NCI-H187 treated with DMSO at 0.1 percent for 48 hours (cell line): ENCODE measurements around the gene EPHA8.

Experiments used
- DNase-seq: peaks from one replicate; lab custom pipeline; 2025; lab: John Stamatoyannopoulos, UW

EPHA8 gene

GRCh38 chr1:22562584-22563583 lies at the start of gene EPHA8:
TSS of gene EPHA8 (plus strand) at chr1:22563489. CDS start at chr1:22563636, 147 bp downstream.
- DNase-seq = no peak

DNA sequence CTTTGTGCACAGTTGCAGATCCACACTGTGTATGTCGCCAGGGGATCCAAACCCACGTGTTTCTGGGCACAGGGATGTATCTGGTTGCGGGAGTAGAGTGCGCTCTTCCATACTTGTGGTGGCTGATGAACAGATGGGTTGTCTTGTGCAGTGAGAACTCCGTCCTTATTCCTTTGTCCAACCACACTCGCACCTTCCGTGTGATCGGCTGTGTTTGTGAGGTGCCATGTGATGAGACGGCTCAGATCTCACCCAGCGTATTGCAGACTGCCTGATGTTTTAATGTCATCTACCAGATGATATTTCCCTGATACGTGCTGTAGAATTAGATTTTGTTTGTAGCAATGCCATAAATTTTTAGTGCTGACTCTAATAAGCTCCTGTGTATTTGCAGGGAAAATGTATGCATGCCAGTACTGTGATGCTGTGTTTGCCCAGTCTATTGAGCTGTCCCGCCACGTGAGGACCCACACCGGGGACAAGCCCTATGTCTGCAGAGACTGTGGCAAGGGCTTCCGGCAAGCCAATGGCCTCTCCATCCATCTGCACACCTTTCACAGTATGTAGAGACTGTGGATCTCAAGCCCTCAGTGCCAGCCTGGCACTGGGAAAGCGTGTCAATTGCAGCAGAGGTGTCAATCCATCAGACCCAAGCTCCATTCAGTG lies 46.2 kb upstream of the EPHA8 start:
- DNase-seq = no peak

DNA sequence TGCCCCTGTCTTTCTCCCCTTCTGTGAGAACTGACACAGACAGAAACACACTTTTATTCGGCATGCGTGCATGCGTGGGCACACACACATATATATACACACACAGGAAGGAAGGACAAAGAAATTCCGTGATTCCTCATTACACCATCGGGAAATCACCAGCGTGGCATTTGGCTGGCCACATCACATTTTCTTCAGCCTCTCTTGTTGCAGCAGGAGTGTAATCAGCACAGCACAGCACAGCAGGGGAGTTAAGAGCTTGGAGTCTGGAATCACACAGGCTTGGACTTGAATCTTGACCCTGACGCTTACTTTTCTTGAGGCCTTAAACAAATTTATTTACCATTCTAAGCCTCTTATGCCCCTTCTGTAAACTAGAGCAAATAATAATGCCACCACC lies 45.3 kb upstream of the EPHA8 start:
- no peak for DNase-seq

DNA sequence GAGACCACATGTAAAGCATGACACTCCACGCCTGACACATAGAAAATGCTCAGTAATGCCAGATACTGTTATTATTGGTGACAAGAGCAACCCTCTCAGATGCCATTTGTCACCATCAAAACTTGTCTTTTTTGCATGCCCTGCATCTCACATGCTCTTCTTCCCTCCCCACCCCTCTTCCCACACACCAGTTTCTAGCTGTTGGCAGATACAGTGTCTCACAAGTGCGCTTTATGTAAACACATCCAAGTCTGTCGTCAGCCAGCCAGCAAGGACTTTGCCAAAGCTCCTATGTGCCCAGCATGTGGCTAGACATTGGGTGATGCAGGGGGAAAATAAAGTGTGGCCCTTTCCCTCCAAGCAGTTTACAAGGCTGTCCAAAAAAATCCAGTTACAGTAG lies 44.9 kb upstream of the EPHA8 start:
- no peak for DNase-seq

GRCh38 chr1:22520871-22521270 lies 42.4 kb upstream of the EPHA8 start:
- DNase-seq = no peak

DNA sequence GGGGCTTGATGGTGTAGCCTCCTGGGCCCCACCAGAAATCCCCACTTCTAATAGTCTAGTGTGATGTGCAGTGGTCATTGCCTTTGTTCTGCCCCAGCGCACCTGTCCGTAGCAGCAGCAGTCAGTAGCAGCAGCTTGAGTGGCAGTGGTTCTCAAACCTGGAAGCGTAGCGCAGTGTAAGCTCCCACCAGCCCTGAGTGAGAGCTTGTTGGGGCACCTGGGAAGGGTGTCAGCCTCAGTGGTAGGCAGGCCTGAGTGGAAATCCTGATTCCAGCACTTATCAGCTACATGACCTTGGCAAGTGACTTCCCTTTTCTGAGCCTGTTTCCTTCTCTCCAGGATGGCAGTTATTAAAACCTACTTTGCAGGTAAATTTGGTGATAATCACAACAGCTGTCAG lies 41.6 kb upstream of the EPHA8 start:
- no peak for DNase-seq

- no peak for DNase-seq
Measured at GRCh38 chr1:22522221-22522743, 41.0 kb upstream of the EPHA8 start.

DNA sequence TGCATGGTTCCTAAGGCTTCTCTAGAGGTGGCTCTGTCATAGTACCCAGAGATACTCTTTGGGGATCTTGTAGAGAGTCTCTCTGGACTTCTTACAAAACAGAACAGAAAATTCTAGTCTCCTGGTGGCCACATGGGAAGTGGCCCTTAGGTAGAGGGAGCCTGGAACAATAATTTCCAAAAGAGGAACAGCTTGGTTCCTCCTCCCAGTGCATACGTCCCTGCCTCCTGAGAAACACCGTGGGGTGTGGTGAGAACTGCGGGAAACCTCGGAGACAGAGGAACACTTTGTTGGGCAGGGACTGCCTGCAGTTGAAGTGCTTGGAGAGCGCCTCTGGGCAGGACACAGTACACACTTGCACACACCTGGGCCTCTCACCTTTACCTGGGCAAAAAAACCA lies 38.8 kb upstream of the EPHA8 start:
- DNase-seq = no peak

GRCh38 chr1:22525211-22525610 lies 38.1 kb upstream of the EPHA8 start:
- no peak for DNase-seq

DNA sequence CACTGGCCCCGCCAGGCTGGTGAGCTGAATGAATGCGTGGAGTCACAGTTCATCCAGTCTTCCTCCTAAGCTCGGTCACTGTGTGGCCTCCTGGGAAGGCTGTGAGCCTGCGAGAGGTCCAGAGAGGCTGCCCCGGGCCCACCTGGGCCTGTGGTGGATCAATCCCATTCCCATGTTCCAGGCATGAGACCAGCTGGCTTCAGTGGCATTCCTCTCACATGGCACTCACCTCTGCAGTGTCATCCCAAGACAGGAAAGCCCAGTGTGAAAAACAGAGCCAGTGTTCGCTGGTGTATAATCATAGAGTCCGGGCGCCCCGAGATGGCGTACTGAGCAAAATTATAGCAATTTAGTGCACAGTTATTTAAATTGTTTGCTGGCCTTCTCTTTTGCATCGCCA lies 37.6 kb upstream of the EPHA8 start:
- no peak for DNase-seq

GRCh38 chr1:22526098-22526497 lies 37.2 kb upstream of the EPHA8 start:
- no peak for DNase-seq

GRCh38 chr1:22526677-22527076 lies 36.6 kb upstream of the EPHA8 start:
- no peak for DNase-seq

DNA sequence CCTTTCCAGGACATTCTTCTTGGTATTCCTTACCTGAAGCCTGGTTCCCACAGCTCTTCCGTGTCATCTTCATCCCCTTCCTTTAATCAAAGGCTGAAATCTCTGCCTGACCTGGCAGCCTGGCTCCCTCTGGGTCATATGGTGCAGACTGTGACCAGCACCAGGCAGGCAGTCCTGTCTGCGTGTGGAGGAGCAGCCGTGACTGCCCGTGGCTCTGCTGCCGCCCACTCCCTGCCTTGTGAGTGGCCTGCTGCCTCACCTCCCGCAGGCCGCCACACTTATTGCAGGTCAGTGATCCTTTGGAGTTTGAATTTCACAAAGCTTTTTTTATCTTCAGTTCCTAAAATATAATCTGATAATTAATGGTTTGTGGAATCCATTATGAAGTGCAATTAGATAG lies 36.2 kb upstream of the EPHA8 start:
- DNase-seq = no peak

GRCh38 chr1:22527555-22528296 lies 35.6 kb upstream of the EPHA8 start:
- no peak for DNase-seq

GRCh38 chr1:22528451-22528850 lies 34.8 kb upstream of the EPHA8 start:
- DNase-seq = no peak

- DNase-seq = no peak
Measured at GRCh38 chr1:22529901-22530621, 33.2 kb upstream of the EPHA8 start.

DNA sequence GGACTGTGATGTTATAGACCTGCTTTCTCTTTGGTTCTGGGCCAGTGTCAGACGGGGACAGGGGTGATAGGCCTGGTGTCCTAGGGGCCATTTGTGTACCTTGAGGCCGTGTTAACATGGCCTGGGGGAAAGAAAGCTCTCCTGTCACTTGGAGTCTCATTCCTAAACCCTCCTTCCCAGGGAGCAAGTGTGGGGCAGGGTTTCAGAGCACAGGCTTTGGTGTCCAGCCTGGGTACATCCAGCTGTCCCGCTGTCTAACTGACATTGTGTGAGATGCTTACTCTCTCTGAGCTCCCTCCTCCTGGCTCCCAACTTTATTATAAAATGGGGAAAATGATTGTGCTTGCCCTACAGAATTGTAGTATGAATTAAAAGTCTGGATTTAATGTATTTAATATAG lies 32.6 kb upstream of the EPHA8 start:
- DNase-seq = no peak

- no peak for DNase-seq
Measured at GRCh38 chr1:22531251-22531650, 32.0 kb upstream of the EPHA8 start.

DNA sequence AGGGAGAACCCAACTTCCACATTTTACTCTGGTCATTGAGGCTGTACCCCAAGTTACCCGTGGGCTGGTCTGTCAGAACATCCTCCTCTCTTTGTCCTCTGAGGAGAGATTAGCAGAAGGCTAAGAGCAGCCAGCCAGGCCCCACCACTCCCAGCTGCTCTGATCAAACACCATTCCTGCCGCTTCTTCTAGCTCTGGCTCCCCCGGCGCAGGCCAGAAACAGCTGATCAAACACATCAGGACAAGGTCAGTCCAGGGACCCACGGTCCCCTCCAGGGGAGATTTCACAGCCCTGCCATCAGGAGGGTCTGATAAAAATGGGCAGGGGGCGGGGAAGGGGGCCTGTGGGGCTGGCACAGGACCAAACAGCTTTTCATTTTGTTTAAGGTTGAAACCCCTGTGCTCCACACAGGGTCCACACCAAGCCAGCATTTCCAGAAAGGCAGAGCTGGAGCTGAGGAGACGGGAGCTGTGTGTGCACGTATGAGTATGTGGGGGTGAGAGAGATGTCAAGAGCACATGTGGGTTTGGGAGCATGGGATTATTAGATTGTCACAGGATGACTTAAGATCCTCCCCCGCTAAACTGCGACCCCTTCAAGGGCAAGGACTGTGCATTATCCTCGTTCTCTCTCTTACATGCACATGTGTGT lies 29.9 kb upstream of the EPHA8 start:
- no peak for DNase-seq

DNA sequence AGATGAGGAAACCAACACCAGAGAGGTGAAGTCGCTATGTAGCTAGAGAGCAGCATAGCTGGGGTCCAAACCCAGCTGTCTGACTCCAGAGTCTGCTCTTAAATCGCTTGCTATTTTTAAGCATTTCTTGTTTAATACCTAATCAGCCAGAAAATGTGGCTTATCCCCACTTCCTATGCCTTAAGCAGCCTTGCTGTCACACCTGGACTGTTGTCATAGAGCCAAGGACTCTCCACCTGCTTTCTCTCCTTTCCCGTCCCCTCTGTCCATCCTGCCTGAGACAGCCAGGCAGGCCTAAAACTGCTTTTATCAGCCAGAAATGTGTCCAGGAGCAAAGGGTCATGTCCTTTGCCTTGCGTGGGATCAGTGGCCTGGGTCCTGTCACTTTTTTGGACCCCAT lies 28.3 kb upstream of the EPHA8 start:
- DNase-seq = no peak

- DNase-seq = no peak
Measured at GRCh38 chr1:22535399-22535798, 27.9 kb upstream of the EPHA8 start.
